Measurements from ENCODE around the gene MADCAM1. TPM values are rescaled to one million over a fixed set of nuclear protein-coding genes. Genes with fewer than 3 reads are reported as not detected.
A peak's percentile ranks its signal among the peaks of the same experiment; 100 is the strongest.
"Not testable (repeated sequence)": the region's sequence is repeated elsewhere in the genome, so short reads cannot be mapped to it uniquely, and the experiment has no call there.

MADCAM1 gene
- total RNA-seq = 1.2 TPM
- long read RNA-seq, partial matches to known transcripts = 0 of 6 reads
- long read RNA-seq, other reads (novel, unspliced or antisense) = 6 of 6 reads

DNA sequence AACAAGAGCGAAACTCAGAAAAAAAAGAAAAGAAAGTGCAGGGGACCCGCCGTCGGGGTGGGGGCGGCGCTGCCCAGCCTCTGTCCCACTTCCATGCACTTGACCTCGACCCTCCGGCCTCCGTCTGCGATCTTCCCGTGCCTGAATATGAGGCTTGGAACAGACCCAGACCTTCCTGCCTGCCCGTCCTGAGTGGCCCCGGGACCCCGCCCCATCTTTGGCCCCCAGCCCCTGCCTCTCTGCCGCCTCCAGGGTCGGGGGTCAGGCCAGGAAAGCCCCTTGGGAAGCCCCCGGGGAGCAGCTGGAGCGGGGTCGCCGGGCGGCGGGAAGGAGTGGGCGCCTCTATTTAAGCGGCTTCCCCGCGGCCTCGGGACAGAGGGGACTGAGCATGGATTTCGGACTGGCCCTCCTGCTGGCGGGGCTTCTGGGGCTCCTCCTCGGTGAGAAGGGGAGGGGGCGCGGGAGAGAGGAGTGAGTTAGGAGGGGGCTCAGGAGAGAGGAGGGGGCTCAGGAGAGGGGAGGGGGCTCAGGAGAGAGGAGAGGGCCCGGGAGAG, at the start of gene MADCAM1:
MADCAM1 (plus strand) TSS at position 375 of the 554 bp plus-strand sequence; CDS start at position 389, 14 bp downstream.
- Histone ChIP-seq H3K36me3 (no peaks in the 10 kb centered on the region), H3K9me3 (no peaks in the 10 kb centered on the region), H3K4me1 (no peaks in the 10 kb centered on the region), H3K27me3 (peaks cover 34% of the 10 kb centered on the region), H3K27ac (no peak within 1 kb of the TSS), H3K4me3 (no peak within 1 kb of the TSS)
- DNase-seq (no peak), ATAC-seq (no peak)
- intact Hi-C loops (cut with DNase I) = no loop called here
- TF ChIP-seq, protein P1, sequence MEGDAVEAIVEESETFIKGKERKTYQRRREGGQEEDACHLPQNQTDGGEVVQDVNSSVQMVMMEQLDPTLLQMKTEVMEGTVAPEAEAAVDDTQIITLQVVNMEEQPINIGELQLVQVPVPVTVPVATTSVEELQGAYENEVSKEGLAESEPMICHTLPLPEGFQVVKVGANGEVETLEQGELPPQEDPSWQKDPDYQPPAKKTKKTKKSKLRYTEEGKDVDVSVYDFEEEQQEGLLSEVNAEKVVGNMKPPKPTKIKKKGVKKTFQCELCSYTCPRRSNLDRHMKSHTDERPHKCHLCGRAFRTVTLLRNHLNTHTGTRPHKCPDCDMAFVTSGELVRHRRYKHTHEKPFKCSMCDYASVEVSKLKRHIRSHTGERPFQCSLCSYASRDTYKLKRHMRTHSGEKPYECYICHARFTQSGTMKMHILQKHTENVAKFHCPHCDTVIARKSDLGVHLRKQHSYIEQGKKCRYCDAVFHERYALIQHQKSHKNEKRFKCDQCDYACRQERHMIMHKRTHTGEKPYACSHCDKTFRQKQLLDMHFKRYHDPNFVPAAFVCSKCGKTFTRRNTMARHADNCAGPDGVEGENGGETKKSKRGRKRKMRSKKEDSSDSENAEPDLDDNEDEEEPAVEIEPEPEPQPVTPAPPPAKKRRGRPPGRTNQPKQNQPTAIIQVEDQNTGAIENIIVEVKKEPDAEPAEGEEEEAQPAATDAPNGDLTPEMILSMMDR (IDR thresholded peaks at IDR 0.05) = no peak

DNA sequence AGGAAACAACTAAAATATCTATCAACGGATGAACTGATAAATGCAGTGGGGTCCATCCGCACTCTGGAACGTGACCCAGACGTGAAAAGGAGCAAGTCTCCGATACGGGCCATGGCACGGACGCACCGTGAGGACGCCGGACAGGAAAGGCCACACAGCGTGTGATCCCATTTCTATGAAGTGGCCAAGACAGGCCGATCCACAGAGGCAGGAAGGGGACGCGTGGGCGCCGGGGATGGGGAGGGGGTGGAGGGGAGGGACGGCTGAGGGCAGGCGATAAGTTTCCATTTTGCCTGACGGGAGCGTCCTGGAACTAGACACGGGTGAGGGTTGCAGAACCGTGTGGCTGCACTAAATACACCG, 49.2 kb upstream of the MADCAM1 start:
- H3K36me3 ChIP-seq = no peaks in the 10 kb centered on the region
- DNase-seq (no peak), ATAC-seq (peak; percentile 34)
- no peak overlapping the region for H3K4me3 ChIP-seq
- H3K9me3 ChIP-seq = no peaks in the 10 kb centered on the region
- TF ChIP-seq, protein P1 (IDR thresholded peaks at IDR 0.05) = no peak
- intact Hi-C loops (cut with DNase I) = no loop called here
- H3K27ac ChIP-seq = no peak overlapping the region
- no peaks in the 10 kb centered on the region for H3K27me3 ChIP-seq
- no peaks in the 10 kb centered on the region for H3K4me1 ChIP-seq

GRCh38 chr19:447816-448560, 48.3 kb upstream of the MADCAM1 start:
- Histone ChIP-seq H3K4me3 (no peak overlapping the region), H3K27me3 (no peaks in the 10 kb centered on the region), H3K36me3 (no peaks in the 10 kb centered on the region), H3K27ac (no peak overlapping the region), H3K9me3 (no peaks in the 10 kb centered on the region), H3K4me1 (no peaks in the 10 kb centered on the region)
- TF ChIP-seq, protein P1 (IDR thresholded peaks at IDR 0.05) = no peak
- intact Hi-C loops (cut with DNase I) = no loop called here
- ATAC-seq (peak; percentile 45), DNase-seq (no peak)

GRCh38 chr19:449916-450315, 46.4 kb upstream of the MADCAM1 start:
- DNase-seq = no peak

GRCh38 chr19:450912-451481, 45.3 kb upstream of the MADCAM1 start:
- H3K27me3 ChIP-seq; ATAC-seq; H3K9me3 ChIP-seq; H3K4me1 ChIP-seq; H3K4me3 ChIP-seq; H3K27ac ChIP-seq; H3K36me3 ChIP-seq; DNase-seq; intact Hi-C loops (cut with DNase I): not testable (repeated sequence)

More at GRCh38 chr19:449916-450315, 46.4 kb upstream of the MADCAM1 start:
- no peak overlapping the region for H3K27ac ChIP-seq
- TF ChIP-seq, protein P1 (IDR thresholded peaks at IDR 0.05) = no peak
- ATAC-seq = no peak
- intact Hi-C loops (cut with DNase I) = no loop called here
- H3K27me3 ChIP-seq = no peaks in the 10 kb centered on the region
- no peaks in the 10 kb centered on the region for H3K9me3 ChIP-seq
- no peaks in the 10 kb centered on the region for H3K4me1 ChIP-seq
- H3K36me3 ChIP-seq = no peaks in the 10 kb centered on the region
- no peak overlapping the region for H3K4me3 ChIP-seq

DNA sequence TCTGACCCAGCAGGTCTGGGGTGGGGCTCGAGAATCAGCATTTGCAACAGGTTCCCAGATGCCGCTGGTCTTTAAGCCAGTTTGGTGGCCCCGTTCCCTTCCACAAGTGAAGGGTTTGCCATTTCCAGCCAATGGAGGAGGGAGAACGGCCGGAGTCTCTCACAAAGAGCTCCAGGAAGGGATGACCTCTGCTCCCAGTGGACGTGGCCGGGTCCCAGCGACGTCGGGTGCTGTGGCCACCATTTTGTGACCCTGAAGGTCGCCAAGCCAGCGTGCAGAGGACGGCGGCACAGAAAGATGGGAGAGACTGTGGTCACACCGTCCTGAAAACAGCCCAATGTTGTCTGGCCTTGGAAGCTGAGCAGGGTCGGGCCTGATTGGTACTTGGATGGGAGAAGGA, 43.5 kb upstream of the MADCAM1 start:
- TF ChIP-seq, protein P1 (IDR thresholded peaks at IDR 0.05) = no peak

More for the DNA sequence above, 43.5 kb upstream of the MADCAM1 start:
- Histone ChIP-seq H3K27ac (no peak overlapping the region), H3K4me3 (no peak overlapping the region), H3K36me3 (no peaks in the 10 kb centered on the region), H3K9me3 (no peaks in the 10 kb centered on the region), H3K27me3 (no peaks in the 10 kb centered on the region), H3K4me1 (no peaks in the 10 kb centered on the region)
- DNase-seq (peak; percentile 52), ATAC-seq (no peak)
- intact Hi-C loops (cut with DNase I) = no loop called here
